ENCODE measurements around the gene C1QTNF4. TPM values are rescaled to one million over a fixed set of nuclear protein-coding genes. Genes with fewer than 3 reads are reported as not detected.

C1QTNF4 gene
- total and polyA plus RNA-seq, 10 of the 15 experiments (the other 5 are each of a cell fraction or from before 2014, with no cell fraction given): 0.06 TPM; not detected in 9

GRCh38 chr11:47616726-47617416 lies 22.7 kb upstream of the C1QTNF4 start (continued):
- TF ChIP-seq, protein P1, sequence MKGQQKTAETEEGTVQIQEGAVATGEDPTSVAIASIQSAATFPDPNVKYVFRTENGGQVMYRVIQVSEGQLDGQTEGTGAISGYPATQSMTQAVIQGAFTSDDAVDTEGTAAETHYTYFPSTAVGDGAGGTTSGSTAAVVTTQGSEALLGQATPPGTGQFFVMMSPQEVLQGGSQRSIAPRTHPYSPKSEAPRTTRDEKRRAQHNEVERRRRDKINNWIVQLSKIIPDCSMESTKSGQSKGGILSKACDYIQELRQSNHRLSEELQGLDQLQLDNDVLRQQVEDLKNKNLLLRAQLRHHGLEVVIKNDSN (IDR thresholded peaks at IDR 0.05; ENCODE audit: borderline replicate concordance, extremely low read length, insufficient read depth, low read depth, low read length): no peak
- TF ChIP-seq, protein P2, sequence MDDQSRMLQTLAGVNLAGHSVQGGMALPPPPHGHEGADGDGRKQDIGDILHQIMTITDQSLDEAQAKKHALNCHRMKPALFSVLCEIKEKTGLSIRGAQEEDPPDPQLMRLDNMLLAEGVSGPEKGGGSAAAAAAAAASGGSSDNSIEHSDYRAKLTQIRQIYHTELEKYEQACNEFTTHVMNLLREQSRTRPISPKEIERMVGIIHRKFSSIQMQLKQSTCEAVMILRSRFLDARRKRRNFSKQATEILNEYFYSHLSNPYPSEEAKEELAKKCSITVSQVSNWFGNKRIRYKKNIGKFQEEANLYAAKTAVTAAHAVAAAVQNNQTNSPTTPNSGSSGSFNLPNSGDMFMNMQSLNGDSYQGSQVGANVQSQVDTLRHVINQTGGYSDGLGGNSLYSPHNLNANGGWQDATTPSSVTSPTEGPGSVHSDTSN (IDR thresholded peaks at IDR 0.05; ENCODE audit: insufficient replicate concordance, low read depth, low read length): no peak
- TF ChIP-seq, protein P3, sequence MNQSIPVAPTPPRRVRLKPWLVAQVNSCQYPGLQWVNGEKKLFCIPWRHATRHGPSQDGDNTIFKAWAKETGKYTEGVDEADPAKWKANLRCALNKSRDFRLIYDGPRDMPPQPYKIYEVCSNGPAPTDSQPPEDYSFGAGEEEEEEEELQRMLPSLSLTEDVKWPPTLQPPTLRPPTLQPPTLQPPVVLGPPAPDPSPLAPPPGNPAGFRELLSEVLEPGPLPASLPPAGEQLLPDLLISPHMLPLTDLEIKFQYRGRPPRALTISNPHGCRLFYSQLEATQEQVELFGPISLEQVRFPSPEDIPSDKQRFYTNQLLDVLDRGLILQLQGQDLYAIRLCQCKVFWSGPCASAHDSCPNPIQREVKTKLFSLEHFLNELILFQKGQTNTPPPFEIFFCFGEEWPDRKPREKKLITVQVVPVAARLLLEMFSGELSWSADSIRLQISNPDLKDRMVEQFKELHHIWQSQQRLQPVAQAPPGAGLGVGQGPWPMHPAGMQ (IDR thresholded peaks at IDR 0.05; ENCODE audit: borderline replicate concordance): no peak
- no peak for TF ChIP-seq RB1 (IDR thresholded peaks at IDR 0.05; ENCODE audit: borderline replicate concordance)
- TF ChIP-seq YBX1 (IDR thresholded peaks at IDR 0.05): no peak
- TF ChIP-seq RAD21 (IDR thresholded peaks at IDR 0.05; ENCODE audit: insufficient read depth, low read depth, low read length): peak; percentile 94
- TF ChIP-seq ZBED1 (IDR thresholded peaks at IDR 0.05; ENCODE audit: borderline replicate concordance): no peak
- TF ChIP-seq, protein P4, sequence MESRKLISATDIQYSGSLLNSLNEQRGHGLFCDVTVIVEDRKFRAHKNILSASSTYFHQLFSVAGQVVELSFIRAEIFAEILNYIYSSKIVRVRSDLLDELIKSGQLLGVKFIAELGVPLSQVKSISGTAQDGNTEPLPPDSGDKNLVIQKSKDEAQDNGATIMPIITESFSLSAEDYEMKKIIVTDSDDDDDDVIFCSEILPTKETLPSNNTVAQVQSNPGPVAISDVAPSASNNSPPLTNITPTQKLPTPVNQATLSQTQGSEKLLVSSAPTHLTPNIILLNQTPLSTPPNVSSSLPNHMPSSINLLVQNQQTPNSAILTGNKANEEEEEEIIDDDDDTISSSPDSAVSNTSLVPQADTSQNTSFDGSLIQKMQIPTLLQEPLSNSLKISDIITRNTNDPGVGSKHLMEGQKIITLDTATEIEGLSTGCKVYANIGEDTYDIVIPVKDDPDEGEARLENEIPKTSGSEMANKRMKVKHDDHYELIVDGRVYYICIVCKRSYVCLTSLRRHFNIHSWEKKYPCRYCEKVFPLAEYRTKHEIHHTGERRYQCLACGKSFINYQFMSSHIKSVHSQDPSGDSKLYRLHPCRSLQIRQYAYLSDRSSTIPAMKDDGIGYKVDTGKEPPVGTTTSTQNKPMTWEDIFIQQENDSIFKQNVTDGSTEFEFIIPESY (IDR thresholded peaks at IDR 0.05): no peak
- no peak for TF ChIP-seq STAT3 (IDR thresholded peaks at IDR 0.05; ENCODE audit: low read depth, low read length)
- no peak for TF ChIP-seq SREBF1 (IDR thresholded peaks at IDR 0.05; ENCODE audit: low read length)
- TF ChIP-seq RELB (IDR thresholded peaks at IDR 0.05; ENCODE audit: low read depth): no peak
- TF ChIP-seq POLR2AphosphoS2 (IDR thresholded peaks at IDR 0.05; ENCODE audit: low read depth, low read length): no peak
- TF ChIP-seq FOS (IDR thresholded peaks at IDR 0.05; ENCODE audit: borderline replicate concordance, extremely low read depth, insufficient read length): no peak
- no peak for TF ChIP-seq NBN (IDR thresholded peaks at IDR 0.05)
- no peak for TF ChIP-seq ZNF622 (IDR thresholded peaks at IDR 0.05)
- TF ChIP-seq EGR1 (IDR thresholded peaks at IDR 0.05; ENCODE audit: borderline replicate concordance in 1 of 2, low read depth in 2 of 2, low read length in 2 of 2): no peak
- TF ChIP-seq REST (IDR thresholded peaks at IDR 0.05; ENCODE audit: low read depth, low read length): no peak
- no peak for TF ChIP-seq ESRRA (IDR thresholded peaks at IDR 0.05; ENCODE audit: low read length)
- TF ChIP-seq SMC3 (IDR thresholded peaks at IDR 0.05; ENCODE audit: borderline replicate concordance, low read length): peak; percentile 59; the same call in 1 of the 2 replicates
